UCSD-AML1 (cell line): ENCODE results near the gene CSN2.
"Not testable (repeated sequence)": the region's sequence is repeated elsewhere in the genome, so short reads cannot be mapped to it uniquely, and the experiment has no call there.

Experiments
- DNase-seq: peaks from one replicate; lab custom pipeline; 2025; ENCODE audit not compliant: unreplicated experiment; lab: John Stamatoyannopoulos, UW

The CSN2 gene, protein sequence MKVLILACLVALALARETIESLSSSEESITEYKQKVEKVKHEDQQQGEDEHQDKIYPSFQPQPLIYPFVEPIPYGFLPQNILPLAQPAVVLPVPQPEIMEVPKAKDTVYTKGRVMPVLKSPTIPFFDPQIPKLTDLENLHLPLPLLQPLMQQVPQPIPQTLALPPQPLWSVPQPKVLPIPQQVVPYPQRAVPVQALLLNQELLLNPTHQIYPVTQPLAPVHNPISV

DNA sequence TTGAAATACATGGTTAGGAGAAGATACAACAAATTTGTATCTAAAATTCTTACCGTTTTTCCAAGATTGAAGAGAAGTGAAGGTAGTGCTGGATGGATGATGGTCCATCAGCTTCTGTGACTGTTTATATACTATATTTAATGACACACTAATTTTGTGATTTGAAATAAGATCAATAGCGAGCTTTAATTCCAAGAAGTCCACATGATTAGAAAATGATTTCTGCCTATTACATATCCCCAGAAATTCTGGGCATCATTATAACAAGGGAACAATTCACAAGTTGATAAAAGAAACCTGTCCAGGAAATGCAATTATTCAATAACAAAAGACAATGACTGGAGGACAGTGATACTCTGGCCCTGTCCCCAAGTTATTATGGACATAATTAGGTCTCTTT is at the start of gene CSN2:
TSS of gene CSN2 (minus strand) at position 101 of the 400 bp plus-strand sequence. CDS start 4,733 bp downstream, outside the sequence.
- DNase-seq, result no peak

DNA sequence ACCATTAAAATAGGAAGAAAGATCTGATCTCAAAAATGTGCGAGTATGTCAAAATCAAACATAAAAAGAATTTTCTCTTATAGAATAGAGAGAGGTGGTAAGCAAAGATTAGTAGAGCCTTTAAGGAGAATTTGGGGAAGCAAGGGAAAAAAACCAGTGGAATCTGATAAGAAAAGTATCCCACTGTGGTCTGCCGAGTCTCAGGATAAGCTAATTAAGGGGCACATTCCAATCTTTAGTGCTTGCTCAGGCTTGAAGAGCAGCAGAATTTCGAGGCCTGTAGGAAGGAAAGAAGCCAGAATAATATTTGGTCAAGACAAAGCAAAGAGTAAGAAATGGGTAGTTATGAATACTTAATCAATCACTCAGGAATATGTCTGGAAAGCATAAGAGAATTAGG is 43.2 kb upstream of the CSN2 start:
- DNase-seq, result no peak

DNA sequence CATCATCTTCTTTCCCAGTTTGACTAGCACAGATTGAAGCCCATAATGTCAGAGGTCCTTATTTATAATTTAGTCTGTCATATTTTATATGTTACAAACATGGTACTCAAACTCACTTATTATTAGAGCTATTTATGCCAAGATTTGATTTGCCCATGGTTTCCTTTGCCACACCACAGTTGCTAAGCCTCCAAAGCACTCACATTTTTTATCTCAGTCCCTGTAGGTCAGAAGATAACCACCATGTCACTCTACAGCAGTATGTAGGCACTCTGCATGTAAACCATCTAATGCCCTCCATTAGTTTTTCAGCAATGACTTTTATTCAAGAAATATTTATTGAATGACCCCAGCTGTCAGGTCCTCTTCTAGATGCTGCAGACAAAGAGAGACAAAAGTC is 37.0 kb upstream of the CSN2 start:
- DNase-seq, result no peak

DNA sequence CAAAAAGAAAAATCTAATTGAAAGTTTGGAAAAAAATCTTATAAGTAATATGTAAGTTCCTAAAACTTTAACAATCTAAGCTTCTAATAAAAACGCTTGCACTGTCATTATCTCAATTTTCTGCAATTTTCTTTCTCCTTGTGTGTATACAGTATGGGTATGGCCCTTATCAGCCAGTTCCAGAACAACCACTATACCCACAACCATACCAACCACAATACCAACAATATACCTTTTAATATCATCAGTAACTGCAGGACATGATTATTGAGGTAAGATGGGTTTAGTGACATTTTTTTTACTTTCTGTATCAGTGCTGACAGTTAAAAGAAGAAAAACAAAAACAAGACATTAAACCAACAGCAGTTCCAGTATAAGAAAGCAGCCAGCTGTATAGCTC is 35.2 kb upstream of the CSN2 start:
- DNase-seq, result no peak

DNA sequence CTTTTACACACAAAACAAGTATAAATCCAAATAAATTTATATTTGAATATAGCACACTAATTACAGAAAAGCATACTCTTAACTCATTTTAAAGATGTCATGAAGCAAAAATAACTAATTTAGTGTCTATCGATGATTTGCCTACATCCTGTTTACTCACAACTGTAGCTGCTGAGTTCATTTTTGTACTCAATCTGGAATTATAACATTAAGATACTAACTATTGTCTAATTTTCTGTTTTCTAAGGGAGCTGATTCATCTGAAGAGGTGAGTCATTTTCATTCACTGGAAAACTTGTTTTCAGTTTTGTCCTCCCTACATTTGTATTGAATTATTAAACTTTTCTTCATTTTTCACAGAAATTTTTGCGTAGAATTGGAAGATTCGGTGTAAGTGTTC is 33.9 kb upstream of the CSN2 start:
- DNase-seq, result no peak

DNA sequence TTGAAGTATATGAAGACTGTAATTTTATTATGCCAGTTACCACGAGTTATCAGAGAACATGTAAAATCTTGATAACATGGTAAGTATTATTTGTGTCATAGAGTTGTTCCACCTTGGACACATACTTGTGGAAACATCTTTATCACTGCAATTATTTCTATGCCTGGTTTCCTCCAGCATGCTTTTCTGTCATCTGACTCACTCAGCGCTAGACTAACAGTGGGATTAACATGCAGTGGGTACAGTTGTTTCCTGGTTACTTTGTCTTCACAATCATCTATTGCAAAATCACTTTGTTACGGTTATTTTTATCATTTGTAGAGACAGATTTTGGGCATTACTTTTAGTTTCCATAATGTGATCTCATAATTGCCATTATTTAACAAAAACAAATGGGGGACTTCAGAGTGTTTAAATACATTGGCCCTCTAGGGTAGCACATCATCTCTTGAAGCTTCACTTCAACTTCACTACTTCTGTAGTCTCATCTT is 30.0 kb upstream of the CSN2 start, which contains the start of gene STATH:
TSS of gene STATH (plus strand) at position 441 of the 491 bp plus-strand sequence. CDS start 2,472 bp downstream, outside the sequence.
- no peak for DNase-seq

DNA sequence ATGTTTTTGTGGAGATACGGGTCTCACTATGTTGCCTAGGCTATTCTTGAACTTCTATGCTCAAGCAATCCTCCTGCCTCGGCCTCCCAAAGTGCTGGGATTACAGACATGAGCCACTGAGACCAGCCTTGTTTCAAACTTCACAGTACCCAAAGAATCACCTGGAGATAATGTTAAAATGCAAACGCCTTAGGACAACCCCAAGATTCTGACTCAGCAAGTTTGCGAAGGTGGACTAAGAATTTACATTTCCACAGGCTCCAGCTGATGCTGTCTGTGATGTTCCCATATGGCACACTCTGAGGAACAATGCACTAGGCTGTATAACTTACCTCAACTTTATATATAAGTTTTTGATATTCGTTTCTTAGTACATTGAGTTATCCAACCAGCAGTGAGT is 29.3 kb upstream of the CSN2 start:
- DNase-seq, result no peak

DNA sequence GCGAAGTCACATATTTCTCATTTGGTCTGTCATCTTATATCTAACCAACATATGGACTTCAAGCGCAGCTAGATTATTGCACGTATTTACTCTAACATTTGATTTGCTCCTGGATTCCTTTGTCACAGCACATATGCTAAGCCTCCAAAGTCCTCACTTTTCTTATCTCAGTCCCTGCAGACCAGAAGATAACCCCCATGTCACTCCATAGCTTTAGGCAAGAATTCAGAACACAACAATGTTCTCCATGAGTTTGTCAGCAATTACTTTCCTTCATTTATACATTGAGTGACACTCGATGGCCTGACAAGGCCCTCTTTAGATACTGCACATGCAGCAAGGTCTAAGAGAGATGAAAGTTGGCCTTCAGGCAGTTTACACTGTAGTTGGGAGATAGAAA is 25.5 kb upstream of the CSN2 start:
- no peak for DNase-seq

DNA sequence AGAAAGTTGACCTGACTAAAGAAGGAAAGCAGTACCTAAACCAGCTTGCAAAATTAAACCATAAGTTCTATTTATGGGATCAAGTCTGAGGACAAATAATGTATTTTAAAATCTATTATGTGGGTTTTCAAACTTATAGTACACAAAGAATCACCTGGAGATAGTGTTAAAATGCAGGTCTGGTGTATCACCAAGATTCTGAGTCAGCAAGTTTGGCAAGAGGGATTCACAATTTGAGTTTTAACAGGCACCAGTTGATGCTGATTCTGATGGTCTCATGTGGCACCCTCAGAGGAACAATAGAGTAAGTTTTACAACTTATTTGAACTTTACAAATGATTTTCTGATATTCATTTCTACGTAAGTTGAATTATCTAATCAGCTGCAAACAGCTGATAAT is 21.1 kb upstream of the CSN2 start:
- no peak for DNase-seq

DNA sequence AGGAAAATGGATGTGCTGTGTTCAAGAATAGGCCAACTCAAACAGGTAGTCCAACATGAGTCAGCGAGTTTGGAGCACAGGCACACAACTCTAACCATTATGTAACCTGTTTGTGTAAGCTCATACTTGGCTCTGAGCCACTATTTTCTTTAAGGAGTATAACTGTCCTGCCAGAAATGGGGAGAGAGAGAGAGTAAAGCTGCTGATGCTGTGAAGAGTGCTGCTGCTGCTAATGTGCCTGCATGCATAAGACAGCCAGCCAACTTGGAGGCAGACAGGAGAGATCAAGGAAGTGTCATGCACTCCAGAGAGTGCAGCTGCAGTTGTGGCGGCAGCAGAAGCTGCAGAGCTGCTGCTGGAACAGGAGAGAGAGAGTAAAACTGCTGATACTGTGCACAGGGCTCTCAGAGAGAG is 18.5 kb upstream of the CSN2 start:
- DNase-seq, result peak; percentile 7

DNA sequence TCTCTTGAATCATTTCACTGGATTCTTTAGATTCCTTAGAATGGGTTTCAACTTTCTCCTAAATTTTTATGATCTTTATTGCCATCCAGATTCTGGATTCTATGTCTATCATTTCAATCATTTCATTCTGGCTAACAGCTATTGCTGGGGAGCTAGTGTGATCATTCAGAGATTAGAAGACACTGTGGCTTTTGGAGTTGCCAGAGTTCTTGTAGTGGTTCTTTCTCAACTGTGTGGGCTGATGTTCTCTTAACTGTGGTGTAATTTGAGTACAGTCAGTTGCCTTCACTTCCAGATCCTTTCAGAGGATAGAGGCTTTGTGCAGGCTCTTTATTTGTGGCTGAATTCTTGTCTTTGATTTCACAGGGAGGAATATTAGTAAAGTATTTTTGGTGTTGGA is 12.1 kb upstream of the CSN2 start:
- DNase-seq, result no peak

DNA sequence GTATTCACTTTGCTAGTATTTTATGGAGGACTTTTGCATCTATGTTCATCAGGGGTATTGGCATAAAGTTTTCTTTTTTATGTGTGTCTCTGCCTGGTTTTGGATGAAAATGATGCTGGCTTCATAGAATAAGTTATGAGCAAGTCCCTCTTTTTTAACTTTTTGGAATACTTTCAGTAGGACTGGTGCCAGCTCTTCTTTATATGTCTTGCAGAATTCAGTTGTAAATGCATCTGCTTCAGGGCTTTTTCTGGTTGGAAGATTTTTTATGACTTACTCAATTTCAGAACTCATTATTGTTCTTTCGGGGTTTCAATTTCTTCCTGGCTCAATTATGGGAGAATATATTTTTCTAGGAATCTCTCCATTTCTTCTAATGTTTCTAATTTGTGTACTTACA is 9.1 kb upstream of the CSN2 start:
- no peak for DNase-seq

DNA sequence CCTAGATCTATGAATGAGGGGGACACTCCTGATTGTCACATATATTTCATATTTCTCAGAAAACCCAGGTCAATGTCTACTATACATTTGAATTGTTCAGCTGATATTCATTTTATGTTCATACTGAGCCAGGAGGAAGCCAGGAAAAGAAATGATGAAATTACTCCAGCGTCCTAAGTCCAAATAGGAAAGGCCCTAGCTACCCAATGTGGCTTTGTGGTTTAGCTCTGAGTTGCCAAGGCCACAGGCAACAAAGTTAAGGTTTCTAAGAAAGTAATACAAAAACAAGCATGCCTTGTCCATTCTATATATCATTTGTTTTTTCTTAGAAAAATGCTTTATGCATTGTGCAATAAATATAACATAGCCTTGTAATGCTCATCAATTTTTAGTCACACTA is 4.5 kb upstream of the CSN2 start:
- peak; percentile 23 for DNase-seq

DNA sequence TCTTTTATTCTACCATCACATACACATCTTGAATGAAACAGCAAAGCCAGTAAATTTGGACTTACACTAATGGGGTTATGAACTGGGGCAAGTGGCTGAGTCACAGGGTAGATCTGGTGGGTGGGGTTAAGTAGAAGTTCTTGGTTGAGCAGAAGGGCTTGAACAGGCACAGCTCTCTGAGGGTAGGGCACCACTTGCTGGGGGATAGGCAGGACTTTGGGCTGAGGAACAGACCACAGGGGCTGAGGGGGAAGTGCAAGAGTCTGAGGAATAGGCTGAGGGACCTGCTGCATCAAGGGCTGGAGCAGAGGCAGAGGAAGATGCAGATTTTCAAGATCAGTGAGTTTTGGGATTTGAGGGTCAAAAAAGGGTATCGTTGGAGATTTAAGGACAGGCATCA is 8.3 kb downstream of the CSN2 start:
- peak; percentile 4 for DNase-seq

DNA sequence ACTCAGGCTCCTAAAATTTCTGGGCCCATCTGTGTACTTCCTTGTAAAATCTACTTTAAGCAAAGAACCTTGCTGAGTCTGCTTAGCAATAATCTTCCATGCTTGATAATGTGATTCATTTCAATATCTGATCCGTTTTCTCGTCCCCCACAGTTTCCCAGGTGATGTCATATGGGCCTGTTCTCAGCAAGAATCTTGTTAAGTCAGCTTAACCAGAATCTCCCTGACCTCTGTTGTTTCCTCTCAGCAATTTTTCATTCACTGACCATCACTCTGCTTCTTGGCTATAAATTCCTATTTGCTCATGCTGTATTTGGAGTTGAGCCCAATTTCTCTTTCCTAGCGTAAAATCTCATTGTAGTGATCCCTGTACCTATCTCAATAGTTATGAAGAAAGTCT is 13.9 kb downstream of the CSN2 start:
- DNase-seq, result no peak

DNA sequence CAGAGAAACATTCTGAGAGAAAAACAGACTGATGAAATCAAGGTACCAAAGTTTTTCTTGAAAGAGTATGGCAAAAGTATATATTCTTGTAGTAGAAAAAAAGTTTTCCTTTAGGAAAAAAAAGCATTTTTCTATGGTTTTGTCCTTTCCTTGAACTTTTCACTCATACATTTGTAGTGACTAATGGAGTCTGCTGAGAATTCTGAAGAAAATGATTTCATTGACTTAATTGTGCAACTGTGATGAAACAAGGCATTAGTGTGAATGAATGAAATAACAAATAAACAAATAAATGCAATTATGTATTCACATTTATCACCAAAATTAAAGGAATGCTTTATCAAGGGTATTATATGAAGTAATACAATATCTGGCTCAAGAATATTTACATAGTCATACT is 29.0 kb downstream of the CSN2 start:
- no peak for DNase-seq

DNA sequence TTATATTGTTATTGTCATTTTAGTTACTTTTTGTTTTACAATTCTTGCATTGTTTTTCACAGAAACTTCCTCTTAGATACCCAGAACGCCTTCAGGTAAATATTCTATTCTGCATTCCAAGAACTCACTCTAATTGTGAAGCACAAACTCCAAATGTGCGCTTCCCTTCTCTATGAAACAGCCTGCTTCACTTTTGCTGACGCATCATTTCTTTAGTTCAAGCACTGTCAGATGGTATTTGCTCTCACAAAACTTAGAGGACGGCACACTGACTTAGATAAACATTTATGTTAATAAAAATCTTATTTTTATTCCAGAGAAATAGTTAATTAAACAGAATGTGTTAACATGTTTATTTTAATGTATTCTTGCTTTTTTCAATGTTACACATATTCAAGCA is 31.4 kb downstream of the CSN2 start:
- no peak for DNase-seq

DNA sequence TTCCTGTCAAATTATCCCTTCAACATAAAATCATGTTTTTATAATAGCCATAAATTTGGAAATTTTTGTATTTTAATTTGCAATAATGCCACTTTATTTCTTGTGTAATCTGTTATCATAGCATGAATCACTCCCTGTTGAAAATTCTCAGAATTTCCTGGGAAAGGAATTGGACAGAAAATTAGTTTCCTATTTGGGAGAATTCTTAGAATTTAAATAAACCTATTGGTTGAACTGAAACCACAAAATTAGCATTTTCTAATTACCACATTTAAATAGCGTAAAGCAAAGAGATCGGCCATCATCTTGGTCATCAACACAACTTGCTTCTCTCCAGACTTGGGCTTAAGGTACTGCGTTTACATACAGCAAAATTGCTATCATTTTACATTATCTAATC is 34.8 kb downstream of the CSN2 start, which contains the start of gene CSN1S1:
TSS of gene CSN1S1 (plus strand) at position 301 of the 400 bp plus-strand sequence. CDS start 1,488 bp downstream, outside the sequence.
- DNase-seq, result no peak

DNA sequence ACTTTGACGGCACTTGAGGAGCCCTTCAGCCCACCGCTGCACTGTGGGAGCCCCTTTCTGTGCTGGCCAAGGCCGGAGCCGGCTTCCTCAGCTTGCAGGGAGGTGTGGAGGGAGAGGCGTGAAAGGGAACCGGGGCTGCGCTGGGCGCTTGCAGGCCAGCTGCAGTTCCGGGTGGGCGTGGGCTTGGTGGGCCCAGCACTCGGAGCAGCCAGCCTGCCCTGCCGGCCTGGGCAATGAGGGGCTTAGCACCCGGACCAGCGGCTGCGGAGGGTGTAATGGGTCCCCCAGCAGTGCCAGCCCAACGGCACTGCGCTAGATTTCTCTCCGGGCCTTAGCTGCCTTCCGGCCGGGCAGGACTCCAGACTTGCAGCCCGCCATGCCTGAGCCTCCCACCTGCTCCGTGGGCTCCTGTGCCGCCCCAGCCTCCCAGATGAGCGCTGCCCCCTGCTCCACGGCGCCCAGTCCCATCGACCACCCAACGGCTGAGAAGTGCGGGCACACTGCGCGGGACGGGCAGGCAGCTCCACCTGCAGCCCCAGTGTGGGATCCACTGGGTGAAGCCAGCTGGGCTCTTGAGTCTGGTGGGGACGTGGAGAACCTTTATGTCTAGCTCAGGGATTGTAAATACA is 41.6 kb downstream of the CSN2 start:
- DNase-seq, result not testable (repeated sequence)

DNA sequence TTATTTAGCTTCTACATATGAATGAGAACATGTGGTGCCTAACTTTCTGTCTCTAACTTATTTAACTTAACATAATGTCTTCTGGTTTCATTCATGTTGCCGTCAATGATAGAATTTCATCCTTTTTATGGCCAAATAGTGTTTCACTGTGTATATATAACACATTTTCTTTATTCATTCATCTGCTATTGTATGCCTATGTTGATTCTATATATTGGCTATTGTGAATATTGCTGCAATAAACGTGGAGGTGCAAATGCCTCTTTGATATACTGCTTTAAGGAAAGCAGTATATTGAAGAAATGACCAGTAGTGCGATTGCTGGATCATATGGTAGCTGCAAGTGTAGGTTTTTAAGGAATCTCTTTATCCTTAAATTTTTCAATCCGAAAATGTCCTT is 44.7 kb downstream of the CSN2 start:
- no peak for DNase-seq

DNA sequence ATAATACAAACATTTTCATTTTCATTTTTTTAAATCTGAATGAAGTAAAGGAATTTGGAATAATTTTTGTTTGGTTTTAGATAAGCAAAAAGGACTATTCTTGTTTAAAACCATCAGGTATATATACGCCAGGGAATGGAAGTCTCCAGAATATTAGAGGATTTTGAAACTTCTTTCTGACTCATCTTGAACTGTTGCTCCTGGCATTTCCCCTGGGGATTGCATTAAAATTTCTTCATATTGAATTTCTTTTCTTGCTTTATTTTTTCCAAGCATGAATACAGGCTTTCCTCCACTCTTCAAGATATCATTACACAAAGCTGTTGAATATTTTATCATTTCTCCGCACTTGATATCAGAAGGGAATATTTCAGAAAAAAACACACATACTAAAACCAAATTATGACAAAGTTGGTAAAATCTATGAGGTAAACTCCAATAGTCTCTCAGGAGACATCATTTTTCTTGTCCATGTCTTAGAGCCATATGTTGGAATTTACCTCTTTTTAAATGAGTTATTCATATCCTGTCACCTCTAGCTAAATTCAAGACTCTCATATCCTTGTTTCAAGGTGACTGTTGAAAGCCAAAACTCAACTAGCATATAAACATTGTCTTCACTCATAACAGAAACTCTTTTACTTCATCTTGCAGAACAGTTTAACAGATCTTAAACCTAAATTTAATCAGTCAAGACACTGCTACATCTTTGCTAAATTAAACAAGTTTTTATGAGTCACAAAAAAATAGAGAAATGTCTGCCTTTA is 55.3 kb downstream of the CSN2 start:
- no peak for DNase-seq

DNA sequence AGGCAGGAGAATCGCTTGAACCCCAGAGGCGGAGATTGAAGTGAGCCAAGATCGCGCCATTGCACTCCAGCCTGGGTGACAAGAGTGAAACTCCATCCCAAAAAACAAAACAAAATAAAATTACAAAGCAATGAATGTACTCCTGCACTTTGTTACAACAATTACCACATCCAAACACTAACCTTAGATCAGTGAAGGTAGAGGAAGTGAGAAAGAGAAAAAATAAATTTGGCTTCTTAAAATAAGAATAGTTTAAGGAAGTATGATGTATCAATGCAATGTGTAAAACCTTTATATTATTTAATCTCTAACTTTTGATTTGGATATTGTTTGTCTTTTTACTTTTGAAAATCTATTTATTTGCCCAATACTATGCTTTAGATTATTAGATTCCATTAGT is 56.3 kb downstream of the CSN2 start:
- no peak for DNase-seq
